DMS 273 (cell line): ENCODE measurements around the gene NTM.

Source experiments
- DNase-seq: peaks from one replicate; lab custom pipeline; 2025; ENCODE audit not compliant: unreplicated experiment; lab: John Stamatoyannopoulos, UW

The NTM gene

GRCh38 chr11:131633921-131634715 is 263.7 kb downstream of the NTM start:
- no peak for DNase-seq

- no peak for DNase-seq
Measured at GRCh38 chr11:131637469-131638175, 267.2 kb downstream of the NTM start.

GRCh38 chr11:131638889-131639288 is 268.5 kb downstream of the NTM start:
- no peak for DNase-seq

GRCh38 chr11:131640320-131640719 is 269.9 kb downstream of the NTM start:
- DNase-seq = no peak

GRCh38 chr11:131642756-131643531 is 272.5 kb downstream of the NTM start:
- no peak for DNase-seq

DNA sequence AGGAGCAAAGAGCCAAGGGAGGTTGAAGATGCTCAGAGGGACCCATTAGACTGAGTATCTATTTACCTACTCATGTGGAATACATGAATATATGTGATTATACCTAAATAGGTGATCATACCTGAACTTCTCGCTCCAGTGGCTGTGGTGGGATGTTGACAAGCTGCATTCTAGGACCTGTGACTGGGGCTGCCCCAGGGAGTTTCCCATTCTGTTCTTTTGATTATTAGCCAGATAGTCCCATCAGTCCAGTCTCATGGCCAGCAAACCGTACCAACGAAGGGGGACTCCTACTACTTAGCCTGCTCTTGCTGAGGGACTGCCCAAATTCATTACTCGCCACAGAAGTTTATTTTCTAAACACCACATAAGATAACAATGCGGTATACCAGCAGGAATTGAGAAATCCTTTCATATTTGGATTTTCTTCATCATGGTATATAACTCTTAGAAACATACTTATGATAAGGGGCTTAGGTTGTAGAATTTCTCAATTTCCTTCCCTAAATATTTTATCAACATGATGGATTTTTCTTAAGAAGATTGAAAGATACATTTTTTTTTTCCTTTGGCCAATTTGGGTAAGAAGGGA is 273.9 kb downstream of the NTM start:
- no peak for DNase-seq

DNA sequence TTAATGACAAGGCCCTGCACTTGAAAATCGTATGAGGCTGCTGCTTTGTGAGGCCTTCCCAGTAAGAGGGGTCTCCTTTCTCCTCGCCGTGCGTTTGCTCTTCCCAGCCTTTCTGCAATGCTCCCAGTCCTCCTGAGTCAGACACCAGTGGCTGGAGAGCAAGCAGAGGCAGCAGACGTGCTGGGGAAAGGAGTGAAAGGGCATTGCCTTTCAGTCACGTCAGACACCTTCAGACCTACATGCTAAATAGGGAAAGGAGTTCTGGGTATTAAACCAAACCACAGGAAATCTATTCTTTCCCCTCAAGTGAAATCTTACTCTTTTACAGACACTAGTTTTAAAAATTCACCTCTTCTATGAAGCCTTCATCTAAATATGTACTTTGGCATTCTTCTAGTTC is 274.8 kb downstream of the NTM start:
- no peak for DNase-seq

DNA sequence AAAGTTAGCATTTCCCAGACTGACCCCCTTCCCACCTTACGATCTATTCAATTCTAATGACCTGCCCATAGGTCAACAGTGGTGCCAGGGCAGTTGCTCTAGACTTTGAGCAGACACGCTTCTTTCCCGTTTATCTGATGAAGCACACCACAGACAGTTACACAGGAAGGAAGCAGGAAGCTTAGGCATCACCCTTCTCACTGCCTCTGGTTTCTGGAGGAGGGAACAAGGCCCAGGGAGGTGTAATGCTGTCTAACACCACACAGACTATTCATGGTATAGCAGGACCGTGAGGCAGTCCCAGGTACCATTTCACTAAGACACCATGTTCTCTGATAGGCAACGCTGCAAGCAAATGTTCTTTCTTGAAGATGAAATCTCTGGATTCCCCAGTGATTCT is 279.4 kb downstream of the NTM start:
- DNase-seq = no peak

GRCh38 chr11:131652231-131652630 is 281.8 kb downstream of the NTM start:
- DNase-seq = no peak

DNA sequence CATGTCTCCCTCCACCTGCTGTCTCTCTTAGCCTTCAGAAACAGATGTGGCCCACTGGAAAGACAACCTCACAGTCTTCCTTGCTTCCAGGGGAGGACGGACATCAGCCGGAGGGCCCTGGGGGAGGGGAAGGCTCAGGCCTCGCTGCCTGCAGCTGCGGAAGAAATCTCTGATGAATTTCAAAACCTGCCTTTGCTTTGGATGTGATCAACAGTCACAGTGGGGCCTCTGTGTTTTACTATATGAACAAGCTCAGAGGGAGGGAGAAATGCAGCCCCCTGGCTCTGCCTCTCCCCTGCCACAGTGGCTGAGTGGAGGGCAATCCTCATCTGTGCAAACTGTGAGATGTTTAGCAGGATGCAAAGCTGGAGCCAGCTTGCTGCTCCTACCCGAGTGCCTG is 282.8 kb downstream of the NTM start:
- DNase-seq = no peak

DNA sequence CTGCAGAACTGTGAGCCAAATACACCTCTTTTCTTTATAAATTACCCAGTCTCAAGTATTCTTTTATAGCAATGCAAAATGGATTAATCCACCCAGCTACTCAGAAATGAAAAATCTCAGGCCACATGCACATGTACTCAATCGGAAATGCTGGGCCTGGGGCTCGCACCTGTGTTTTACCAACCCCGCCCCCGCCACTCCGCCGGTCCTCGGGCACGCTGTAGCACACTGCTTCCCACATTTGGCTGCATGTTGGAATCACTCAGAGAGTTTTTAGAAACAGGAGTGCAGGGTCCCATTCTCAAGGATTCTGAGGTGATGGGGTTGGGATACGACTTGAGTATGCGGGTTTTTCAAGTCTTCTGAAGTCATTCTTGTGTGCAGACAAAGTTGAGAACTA is 284.4 kb downstream of the NTM start:
- no peak for DNase-seq

DNA sequence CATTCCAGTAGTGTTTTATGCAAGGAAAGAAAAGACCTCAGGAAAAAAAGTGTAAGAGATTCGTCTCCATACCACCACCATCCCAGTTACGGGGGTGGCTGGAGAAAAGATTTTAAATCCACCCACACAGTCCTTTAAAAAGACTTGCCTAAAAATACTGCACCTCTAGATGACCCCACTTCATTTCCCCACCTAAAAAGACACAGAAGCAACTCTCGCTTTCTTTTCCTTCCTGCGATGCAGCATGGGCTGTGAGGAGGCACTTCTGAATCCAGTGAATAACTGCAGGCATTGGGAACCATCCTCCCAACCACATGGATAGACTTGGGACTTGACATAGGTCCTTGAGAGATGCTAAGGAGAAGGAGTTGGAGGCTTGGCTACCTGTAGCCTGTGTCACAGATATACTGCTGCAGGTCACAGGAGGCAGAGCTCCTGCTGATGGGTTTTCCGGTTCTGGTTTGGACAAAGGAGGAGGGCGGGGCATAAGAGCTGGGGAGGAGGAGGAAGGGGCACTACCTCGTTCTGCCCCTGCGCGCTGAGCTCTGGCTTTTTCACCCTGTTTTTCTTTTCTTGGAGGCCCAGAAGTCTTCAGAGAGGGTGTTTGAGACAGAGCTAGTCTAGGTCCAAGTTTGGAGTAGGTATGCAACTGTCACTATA is 285.9 kb downstream of the NTM start:
- no peak for DNase-seq

- no peak for DNase-seq
Measured at GRCh38 chr11:131656839-131657211, 286.4 kb downstream of the NTM start.

DNA sequence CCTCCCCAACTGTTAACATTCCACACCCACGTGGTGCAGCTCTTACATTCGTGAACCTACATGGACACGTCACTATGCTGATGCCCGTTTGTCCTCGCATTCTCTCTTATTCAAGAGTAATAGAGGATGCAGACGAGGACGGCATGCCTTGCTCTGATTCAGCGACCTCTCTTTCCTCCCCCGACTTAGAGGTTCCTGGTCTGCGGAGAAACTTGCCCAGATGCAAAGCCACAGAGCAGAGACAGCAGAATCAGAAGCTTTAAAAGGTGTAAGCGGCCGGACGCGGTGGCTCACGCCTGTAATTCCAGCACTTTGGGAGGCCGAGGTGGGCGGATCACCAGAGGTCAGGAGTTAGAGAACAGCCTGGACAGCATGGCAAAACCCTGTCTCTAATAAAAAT is 288.0 kb downstream of the NTM start:
- no peak for DNase-seq

DNA sequence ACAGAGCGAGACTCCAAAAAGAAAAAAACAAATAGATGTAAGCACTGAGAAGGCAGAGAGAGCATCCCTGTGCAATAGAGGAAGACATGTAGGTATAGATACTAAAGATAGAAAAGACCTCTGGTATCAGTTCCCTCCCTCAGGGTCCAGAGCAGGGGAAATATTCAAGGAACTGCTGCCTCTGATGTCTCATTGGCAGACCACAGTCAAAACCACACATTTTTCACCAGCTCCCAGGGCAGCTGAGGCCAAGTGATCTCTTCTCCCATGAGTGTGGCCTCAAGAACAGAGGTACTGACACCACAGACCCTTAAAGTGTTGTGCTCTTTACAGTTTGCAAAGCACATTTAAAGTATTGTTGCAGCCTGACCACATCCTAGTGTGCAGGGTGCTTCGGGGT is 288.5 kb downstream of the NTM start:
- no peak for DNase-seq

- DNase-seq = no peak
Measured at GRCh38 chr11:131659931-131660330, 289.5 kb downstream of the NTM start.

- no peak for DNase-seq
Measured at GRCh38 chr11:131661132-131661531, 290.7 kb downstream of the NTM start.

DNA sequence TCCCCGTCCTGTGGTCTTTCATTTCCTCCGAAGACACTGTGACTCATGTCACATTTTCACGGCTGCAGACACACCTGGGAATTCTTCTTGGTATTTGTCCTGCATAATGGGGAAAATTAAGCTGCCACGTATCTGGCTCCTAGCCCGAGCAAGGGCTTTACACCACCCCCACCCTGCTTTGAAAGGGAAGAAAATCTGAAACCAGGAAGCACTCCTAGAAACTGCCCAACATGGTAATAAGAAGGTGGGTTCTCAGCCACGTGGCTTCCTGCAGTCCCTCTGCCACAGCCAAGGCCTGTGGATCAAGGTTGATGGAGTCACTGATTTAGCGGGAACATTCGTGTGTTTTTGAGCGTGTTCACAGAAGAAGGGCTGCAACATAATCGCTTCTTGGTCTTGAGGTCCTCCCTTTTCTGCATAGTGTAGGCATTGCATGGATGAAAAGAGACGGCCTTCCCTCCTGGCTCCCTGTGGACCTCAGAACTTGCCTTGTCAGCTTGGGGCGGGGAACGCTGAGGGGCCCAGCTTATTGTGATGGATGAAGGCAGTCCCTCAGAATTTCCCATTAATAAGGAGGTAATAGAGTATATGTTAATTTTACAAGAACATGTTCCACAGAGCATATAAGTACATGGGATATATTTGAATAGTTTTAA is 292.0 kb downstream of the NTM start:
- DNase-seq = no peak

DNA sequence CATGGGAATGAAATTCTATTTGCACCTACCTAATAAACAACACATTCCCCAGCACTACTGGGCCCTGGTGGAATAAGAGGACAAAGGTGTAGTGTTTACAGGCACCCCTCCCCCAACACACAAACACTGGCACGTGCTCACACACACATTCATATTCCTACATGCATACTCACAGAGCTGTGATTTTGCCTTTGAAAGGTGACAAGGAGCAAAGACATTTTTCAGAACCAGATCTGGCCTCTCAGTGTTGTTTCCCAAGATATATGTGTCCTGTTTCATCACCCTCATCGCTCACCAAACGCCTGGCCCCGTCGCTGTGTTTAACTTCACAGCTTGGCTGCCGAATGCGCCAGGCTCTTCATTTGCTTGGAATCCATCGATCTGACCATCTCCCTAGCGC is 292.6 kb downstream of the NTM start:
- no peak for DNase-seq

DNA sequence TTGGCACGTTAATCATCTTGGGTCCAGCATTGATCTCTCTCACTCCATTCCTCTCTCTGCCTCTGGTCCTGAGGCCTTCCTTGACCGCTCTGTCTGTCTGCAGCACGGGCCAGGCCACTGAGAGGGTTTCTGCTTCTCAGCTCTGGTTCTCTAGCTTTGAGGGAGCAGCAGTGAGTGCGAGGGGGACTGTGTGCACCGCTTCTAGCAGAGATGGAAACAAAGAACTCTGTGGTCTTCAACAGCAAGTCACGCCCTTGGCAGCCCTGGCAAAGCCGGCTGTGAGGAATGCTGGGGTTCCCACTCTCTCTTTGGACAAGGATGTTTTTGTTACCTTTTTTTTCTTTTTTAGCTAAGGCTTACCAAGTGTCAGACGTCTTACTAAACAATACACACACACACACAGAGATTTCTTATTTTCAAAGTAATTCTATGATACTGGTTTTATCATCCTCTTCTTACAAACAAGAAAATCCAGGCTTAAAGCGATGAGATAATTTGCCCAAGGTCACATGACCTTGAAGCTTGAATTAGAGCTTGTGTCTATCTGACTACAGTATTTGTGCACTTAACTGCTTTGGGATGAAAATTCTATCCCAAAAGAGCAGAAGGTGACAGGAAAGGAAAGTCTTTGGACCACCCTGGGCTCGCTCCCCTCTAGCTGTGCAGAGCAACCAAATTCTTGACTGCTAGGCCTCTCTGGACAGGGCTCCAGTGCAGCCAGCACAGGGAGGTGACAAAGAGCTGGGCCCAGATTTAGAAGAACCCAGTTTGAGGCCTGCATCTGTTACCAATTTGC is 293.2 kb downstream of the NTM start:
- DNase-seq = no peak
